NCI-H82 (cell line): Measurements from ENCODE around the gene SPEG.

Experiments used
- DNase-seq: peaks from one replicate; lab custom pipeline; 2025; lab: John Stamatoyannopoulos, UW

Gene SPEG

DNA sequence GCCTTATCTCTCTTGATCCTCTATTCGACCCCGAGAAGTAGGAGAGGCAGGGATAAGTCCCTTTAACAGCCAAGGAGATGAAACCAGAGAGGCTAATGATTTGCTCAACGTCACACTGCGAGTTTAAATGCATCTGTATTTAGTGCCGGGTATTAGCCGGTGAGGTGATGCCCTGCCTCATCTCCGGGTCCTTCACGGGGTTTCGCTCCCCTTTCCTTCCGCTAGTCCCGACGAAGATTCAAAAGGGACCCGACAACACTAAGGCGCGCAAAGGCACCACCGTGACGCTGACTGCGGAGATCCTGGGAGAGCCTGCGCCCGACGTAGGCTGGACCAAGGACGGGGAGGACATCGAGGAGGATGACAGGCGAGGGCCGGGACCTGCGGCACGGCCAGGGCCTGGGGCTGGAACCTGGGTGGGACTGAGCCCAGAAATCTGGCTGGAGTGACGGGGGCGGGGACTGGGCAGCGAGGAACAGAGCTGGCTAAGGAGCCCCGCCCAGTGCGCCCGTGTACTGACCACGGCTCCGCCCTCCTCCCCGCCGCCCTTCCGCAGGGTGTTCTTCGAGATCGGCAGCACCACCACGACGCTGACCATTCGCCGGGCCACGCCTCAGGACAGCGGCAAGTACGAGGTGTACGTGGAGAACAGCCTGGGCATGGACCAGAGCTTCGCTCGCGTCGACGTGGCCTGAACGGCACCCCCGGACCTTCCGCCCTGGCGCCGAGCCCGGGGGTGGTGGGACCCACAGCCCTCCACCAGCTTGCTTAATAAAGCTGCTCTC lies 63.0 kb downstream of the SPEG start:
- peak; percentile 73 for DNase-seq

DNA sequence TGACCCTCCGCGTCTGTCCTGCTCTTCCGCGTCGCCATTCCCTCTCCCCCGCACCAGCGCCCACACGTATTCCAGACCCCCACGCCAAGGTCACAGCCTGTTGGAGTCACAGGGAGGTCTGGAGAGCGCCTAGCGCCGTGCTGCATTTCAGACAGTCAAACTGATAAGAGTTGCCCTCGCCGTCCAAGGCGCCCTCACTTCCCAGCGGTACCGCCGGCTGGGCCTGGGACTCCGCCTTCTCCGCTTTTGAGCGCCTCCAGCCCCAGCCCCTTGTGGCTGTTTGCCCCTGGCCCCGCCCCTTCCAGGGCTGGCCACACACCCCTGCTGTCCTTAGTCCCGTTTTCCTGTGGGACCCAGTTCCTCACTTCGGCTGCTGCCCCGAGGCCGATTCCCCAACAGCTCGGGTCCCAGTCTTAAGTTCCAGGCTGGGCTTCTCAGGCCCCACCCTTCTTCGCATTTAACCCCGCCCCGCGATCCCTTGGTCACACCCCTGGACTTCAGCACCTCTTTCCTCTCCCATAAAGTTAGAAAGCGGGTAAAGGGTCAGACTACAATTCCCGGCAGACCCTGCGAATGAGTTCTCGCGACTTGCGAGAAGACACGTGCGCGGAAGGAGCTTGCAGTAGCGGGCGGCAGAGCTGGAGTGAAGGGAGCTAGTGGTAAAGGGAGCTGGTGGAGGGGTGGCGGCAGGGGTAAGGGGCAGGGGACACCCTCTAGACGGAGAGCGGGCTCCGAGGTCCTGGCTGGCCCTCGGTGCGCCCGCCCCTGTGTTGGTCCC lies 63.8 kb downstream of the SPEG start, which contains the start of gene GMPPA:
Gene GMPPA, plus strand, starts transcription at position 612 of the 778 bp plus-strand sequence. CDS start 1,085 bp downstream, outside the sequence.
- peak; percentile 99 for DNase-seq

DNA sequence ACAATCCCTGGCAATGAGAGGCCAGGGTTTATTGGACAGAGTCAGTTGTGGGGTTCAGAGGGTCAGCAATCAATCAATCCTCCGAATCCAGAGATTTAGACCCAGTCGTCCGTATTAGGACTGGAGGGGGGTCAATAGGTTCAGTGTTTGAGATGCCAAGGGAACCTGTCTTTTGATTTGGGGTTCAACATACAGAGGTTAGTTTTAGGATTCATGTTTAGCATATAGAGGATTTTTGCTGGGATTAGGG lies 64.3 kb downstream of the SPEG start:
- no peak for DNase-seq

DNA sequence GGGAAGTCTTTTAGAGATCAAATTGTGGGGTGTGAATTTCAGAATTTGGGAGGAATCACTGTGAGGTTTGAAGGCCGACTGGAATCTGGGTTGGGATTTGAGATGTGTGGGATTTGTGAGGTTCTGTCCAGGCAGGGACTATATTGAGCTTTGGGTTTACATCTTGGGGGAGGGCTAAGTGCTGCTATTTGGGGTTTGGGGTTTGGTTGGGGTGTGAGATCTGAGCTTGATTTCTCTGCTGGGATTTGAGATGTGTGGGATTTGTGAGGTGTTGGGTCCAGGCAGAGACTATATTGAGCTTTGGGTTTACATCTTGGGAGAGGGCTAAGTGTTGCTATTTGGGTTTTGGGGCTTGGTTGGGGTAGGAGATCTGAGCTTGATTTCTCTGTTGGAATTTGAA lies 64.9 kb downstream of the SPEG start:
- DNase-seq, result no peak

DNA sequence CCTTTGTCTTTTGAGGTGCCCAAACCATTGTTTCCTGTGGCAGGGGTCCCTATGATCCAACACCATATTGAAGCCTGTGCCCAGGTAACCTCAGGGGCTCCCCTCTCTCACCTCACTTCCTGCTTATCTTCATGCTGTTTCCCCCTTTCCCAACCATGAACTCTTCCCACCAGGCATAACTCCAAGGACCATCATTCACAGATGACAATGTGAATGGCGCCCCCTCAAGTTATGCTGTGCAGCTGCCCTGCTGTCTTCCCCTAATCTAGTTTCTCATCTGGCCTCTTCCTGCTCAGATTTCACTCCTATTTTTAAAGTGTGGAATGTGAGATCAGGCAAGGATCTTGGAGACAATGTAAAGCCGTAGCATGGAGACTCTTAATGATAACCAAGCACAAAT lies 65.5 kb downstream of the SPEG start:
- peak; percentile 62 for DNase-seq

DNA sequence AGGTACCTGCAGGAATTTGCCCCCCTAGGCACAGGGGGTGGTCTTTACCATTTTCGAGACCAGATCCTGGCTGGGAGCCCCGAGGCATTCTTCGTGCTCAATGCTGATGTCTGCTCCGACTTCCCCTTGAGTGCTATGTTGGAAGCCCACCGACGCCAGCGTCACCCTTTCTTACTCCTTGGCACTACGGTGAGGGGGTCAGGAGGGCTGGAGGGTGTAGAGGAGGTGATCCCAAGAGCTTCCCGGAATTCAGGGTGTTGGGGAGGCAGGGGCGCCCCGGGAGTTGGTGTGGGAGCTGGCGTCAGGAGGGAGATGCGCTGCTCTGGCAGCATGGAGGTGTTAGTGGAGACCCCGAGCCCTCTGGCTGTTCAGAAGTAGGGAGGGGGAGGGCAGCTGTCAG lies 67.2 kb downstream of the SPEG start:
- DNase-seq, result no peak

DNA sequence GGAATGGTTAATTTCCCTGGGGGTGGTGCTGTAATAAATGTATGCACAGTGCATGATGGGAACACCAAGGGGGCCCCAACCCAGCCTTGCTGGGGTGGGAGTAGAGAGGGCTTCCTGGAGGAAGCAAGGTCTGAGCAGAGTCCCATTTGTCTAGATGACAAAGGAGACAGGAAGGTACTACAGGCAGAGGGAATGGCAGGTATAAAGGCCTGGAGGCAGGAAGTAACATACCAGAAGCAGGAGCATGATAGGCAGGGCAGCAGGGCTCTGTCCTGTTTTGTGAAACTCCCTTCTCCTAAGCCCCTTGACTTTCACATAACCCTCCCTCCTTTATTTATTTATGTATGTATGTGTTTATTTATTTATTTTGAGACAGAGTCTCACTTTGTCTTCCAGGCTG lies 68.0 kb downstream of the SPEG start:
- DNase-seq, result no peak

DNA sequence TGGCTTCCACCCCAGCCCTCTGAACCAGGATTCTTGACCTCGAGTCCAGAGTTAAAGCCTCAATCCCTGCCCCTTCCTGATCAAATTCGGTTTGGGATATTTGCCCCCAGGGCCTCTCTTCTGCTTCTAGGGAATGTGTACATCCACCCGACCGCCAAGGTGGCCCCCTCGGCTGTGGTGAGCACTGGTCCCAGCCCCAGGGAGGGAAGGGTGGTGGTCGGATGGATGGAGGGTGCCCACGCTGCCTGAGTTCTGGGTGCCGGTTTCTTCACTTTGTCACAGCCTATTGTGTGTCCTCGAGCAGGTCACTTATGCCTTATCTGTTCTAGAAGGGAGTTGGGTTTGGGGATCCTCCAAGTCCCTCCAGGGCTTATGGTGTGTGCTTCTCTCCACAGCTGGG lies 70.9 kb downstream of the SPEG start:
- no peak for DNase-seq

DNA sequence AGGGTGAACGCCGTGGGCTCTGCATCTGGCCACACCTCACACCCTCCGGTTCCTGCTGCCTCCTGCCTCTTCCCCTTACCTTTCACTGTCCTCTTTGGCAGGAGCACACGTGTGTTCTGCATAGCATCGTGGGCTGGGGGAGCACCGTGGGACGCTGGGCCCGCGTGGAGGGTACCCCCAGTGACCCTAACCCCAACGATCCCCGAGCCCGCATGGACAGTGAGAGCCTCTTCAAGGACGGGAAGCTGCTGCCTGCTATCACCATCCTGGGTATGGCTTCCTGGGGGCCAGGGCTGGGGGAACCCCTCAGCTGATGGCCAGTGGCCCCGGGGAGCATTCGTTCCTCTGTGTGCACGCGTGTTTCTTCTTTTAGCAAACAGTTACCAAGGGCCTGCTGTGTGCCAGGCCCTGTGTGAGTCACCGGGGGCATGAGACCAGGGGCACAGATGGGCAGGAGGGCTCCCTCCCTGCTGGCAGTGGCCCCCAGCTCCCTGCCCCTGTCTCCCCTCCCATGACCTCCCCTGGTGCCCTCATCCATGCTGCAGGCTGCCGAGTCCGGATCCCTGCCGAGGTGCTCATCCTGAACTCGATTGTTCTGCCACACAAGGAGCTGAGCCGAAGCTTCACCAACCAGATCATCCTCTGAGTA lies 71.6 kb downstream of the SPEG start:
- DNase-seq, result no peak

DNA sequence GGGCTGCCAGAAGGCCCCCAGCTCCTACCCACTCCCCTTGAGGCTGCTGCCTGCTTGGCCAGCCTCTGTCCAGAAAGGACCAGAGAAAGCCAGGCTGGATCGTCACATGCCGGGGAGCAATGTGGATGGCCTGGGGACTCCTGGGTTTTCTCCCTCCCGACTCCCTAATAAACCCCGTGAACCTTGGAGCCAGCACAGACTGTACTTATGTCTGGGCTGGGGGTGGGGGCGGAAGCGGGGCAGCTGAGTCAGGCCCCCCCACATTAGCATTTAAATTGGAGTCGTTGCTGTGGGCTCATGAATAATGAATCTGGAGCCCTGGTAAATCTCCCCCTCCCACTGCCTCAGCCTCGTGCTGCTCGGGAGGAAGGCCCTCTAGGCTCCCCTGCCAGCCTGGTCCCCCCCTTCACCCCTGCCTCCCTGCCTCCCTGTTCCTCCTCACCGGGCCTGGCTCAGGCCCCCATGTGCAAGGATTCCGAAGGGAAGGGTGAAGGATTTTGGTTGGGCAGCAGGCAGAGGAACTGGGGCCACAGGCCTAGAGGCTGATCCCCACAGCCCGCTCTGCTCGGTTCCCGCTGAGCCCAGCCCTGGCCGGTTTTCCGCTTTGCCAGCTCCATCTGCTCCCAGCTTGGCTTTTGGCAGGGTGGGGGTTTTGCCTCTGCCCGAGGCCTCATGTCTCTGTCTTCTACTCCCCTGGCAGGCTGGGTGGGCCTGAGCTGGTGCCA lies 72.3 kb downstream of the SPEG start:
- DNase-seq, result peak; percentile 91

DNA sequence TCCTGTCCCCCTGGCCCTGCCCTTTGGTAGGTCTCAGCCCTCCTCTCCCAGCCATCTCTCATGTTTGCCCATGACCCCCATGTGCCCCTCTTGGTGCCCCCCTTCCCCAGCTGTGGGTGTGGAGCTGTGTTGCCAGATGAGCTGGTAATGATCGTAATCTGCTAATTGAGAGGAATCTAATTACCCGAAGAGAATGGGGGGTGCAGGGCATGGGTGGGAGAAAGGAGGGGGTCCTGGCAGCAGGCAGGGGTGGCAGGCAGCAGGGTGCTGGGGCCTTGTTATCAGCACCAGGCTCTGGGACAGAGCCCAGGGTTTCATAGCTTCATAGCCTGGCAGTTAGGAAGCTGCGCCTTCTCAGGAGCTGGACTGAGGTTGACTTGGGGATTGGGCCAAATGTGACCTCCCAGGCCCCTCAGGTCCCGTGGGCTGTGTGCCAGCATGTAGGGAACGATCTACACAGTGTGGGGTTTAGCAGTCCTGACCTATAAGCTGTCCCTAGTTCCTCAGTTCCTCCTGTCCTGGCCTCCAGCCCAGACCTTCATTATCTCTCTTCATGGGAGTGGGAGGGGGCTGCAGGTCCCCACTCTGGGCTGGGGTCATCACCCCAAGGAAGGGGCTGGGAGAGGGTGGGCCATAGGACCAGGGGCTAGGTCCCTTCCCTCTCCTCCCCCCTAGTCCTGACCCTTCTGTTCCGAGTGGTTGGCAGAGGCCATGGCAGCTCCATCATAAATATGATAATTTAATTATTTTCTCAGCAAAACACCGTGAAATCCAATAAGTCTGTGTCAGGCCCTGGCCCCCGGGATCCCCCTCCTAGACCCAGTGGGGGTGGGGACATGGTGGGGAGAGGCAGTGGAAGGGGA lies 73.2 kb downstream of the SPEG start:
- peak; percentile 84 for DNase-seq

DNA sequence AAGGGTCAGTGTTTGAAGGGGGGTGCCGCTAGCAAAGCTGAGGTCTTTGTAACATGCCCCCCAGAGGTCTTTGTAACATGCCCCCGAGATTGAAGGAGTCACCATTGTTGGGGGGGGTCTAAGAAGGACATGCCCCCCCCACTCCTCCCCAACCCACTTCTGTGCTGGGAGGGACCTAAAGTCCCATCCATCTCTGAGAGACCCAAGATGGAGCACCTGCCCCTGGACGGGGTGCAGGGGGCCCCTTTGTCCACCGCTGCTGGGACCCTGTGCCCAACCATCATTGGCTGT lies 73.7 kb downstream of the SPEG start:
- no peak for DNase-seq

DNA sequence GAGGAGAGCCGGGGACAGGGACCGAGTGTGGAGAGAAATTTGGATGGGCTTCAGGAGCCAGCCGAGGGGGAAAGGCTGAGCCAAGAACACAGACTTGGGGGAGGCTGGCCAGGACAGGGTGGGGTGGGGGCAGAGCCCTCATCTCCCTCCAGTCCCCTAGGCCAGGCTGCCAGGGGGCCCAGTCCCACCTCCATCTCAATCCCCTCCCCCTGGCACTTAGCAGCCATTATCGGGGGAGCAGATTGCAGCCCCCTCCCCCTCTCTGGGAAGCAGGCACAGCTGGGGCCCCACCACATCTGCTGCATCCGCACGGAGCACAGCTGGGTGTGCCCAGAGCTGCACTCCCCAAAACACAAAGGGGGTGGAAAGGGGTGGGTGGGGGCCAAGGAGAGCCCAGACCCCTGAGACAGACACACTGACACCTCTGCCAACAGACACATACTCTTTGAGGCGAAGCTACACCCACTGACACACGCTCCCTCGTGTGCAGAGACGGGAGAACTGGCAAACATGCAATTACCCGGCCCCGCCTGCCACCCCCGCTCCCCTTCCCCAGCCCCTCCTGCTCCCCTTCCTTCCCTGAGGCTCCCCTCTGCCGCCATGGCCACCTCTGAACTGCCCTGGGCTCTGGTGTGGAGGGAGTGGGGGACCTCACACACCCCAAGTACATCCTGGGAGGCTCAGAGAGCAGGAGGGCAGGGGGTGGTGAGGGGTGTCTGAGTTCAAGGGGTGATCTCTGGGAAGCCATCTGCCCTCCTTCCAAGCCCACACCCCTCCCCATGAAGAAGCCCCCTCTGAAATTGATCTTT lies 74.5 kb downstream of the SPEG start:
- peak; percentile 83 for DNase-seq

DNA sequence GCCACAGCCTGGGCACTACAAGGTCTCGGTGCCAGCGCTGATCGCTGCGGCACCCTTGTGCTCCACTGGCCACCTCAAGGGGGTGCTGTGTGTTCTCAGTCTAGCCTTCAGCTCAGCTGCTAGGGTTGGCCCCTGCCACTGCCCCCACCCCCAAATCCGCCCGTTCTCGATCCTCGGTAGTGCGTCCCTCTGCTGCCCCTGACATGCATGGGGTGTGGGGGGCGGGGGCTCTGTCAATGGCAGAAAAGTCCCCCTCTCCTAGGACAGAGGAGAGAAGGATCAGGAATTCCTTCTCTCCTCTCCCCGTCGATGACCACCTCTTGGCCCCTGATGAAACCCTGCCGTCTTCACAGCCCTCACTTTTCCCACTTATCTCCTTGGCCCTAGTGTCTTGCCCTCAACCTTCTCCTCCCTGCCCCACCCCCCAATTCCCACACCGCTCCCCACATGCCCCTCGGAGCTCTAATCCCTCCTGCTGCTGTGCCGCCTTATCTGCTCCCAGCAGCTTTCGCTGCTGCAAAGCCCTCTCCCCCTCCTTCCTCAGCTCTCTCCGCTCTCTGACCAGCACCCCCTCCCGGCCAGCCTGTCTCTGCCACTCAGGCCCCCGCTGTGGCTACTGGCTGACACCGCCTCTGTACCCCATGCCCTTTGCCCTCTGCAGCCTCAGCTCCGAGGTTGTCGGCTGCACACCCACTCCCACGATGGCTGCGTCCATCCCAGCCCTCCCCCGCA lies 75.3 kb downstream of the SPEG start:
- DNase-seq, result peak; percentile 98

DNA sequence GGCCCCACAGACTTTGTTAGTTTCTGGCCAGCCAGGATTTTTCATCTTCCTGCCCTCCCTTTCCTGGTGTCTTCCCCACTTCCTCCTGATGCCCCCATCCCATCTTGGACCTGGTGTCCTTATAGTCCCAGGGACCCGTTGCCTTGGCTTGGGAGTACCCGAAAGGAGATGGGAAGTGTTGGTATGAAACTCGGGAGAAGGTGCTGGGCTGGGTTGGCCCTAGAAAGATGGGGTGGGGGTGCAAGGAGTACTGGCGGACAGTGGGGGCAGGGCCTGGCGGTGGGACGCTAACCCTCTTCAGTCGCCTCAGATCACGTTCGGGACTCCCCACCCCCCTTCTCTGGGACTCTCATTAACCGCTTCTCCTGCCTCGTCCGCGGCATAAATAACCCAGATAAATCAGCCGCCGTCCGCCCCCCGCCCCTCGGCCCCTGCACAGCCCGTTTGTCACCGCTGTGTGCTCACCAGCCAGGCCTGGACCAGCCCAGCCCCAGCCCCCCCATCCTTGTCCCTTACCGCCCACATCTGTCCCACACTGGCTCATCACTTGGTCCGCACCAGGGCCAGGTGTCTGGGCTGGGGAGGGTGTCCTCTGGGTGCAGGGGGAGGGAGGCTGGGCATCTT lies 76.0 kb downstream of the SPEG start:
- peak; percentile 80 for DNase-seq

DNA sequence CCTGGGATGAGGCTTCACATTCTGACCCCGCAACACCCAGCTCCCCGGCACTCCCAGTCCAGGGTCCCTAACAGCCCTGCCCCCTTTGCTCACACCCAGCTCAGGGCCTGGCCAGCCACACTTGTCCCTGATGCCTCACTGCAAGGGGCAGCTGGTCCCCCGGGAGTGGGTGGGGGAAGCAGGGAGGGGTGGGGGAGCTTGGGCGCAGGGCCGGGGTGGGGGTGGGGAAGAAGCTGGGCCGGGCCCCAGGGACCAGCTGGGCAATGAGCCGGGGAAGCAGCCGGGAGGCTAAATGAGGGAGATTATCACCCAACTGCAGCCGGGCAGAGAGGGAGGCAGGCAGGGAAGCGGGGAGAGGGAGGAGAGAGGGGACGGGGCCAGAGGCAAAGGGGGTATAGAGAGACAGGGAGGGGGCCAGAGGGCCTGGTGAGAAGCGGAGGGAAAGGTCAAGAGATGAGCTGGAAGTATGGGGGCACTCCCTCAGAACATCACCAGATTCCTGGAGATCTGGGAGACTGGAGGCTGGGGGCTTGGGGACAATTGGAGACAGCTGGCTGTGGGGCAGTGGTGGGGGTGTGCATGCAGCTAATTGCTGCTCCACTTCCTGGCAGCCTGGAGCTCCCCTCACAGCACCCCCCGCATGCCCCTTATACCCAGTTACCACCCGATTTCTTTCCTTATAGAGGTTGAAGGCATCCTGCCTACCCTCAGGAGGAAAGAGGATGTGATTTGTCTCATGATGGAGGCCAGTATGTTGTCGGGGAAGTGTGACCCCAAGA lies 77.1 kb downstream of the SPEG start:
- peak; percentile 97 for DNase-seq

DNA sequence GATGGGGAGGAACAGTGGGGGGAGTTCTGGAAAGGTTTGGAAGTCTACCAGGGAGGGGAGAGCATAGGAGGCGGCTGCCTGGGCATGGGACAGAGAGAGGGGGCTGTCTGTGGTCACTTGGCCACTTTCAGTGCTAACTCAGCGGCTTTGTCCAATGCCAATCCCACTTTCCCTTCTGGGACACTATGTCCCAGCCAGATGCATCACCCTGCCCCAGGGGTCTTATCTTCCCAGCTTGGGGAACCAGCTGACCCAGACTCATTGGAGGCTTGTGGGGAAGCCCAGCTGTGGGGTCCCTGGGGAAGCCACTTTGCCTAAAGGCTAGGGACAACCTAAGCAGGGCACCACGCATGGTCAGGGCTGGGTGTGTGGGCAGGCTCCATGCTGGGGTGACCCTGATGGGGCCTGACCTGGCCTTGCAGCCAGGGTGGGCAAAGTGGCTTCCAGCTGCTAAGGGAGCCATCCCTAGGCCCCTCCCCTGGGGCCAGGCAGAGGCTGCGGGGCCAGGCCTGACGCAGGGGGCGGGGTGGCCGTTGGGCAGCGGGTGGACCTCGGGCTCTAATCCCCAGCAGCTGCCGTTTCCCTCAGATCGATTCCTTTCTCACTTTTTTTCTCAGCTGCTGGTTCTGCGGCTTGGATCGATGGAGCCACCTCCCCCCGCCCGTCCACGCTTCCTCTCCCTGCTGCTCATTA lies 78.0 kb downstream of the SPEG start:
- peak; percentile 85 for DNase-seq

DNA sequence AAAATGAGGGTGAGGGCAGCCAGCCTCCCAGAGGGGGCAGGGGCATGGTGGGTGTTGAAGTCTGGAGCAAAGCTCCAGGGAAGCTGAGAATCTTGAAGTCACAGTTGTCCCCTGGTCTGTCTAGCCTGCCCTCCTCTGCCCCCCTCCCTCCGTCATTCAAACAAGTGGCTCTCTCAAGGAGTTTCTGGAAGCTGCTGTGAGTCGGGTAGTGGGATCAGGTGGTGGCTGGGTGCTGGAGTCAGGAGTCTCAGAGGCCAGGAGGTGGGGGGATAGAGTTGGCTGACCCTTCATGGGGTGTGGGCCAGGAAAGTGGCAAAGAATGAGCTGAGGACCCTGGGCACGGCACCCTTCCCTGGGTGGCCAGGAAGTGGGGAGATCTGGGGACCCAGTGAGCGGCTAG lies 79.1 kb downstream of the SPEG start:
- peak; percentile 55 for DNase-seq
